HEK293 (cell line): ENCODE measurements around the gene FAM117B.

ENCODE experiments used
- CTCF ChIA-PET: fragments of 350-600 bp; formaldehyde crosslinking; extraction: SDS; loops from one replicate; lab custom pipeline; 2021; ENCODE audit warnings: antibody characterized with exemption; lab: Yijun Ruan, JAX
- POLR2A ChIA-PET: fragments of 300-600 bp; formaldehyde crosslinking; extraction: SDS; loops from one replicate; lab custom pipeline; 2020; ENCODE audit warnings: antibody characterized with exemption, inconsistent platforms; lab: Yijun Ruan, JAX
- H3K27ac ChIP-seq: fragments of 200-500 bp; sonication (Bioruptor generic); 2 replicates; pipeline ENCODE4 v1.5.1; 2014; ENCODE audit warnings: low read depth, low read length, control low read depth, inconsistent platforms; ENCODE audit errors: extremely low read depth
- H3K36me3 ChIP-seq, 2 experiments: fragments of 200-500 bp in 1 of 2; sonication (Bioruptor generic) in 1 of 2; 1 replicate in 1 of 2; 2 replicates in 1 of 2; pipeline ENCODE4 v1.5.1; 2014 to 2017; ENCODE audit warnings: inconsistent platforms in 2 of 2, low read length in 2 of 2; ENCODE audit not compliant: control insufficient read depth in 2 of 2, insufficient read depth in 1 of 2
- H3K4me1 ChIP-seq: fragments of 200-500 bp; sonication (Bioruptor generic); 2 replicates; pipeline ENCODE4 v1.5.1; 2014; ENCODE audit warnings: mild to moderate bottlenecking, low read length, inconsistent platforms; ENCODE audit not compliant: control insufficient read depth, insufficient read depth
- H3K4me3 ChIP-seq: 2 replicates; pipeline ENCODE4 v1.5.1; 2011; ENCODE audit warnings: low read depth, mild to moderate bottlenecking, control low read depth, low read length, moderate library complexity
- H3K9me3 ChIP-seq: fragments of 200-500 bp; sonication (Bioruptor generic); 2 replicates; pipeline ENCODE4 v1.5.1; 2014; ENCODE audit warnings: low read depth, low read length, inconsistent platforms; ENCODE audit not compliant: control insufficient read depth, insufficient read depth
- BCL11A ChIP-seq: fragments of 450-650 bp; formaldehyde crosslinking; IDR thresholded peaks from 2 replicates; pipeline ENCODE4 v1.5.1; 2016; ENCODE audit warnings: low read depth, missing biosample characterization, missing genetic modification characterization
- EGR2 ChIP-seq: fragments of 450-650 bp; formaldehyde crosslinking; IDR thresholded peaks from 2 replicates; pipeline ENCODE4 v1.5.1; 2016; ENCODE audit warnings: low read depth, missing biosample characterization, missing genetic modification characterization
- FEZF1 ChIP-seq: fragments of 450-650 bp; formaldehyde crosslinking; IDR thresholded peaks from 2 replicates; pipeline ENCODE4 v1.5.1; 2016; ENCODE audit warnings: missing biosample characterization, missing genetic modification characterization
- GLI4 ChIP-seq: fragments of 450-650 bp; formaldehyde crosslinking; IDR thresholded peaks from 2 replicates; pipeline ENCODE4 v1.5.1; 2016; ENCODE audit warnings: missing biosample characterization, missing genetic modification characterization
- SP7 ChIP-seq: fragments of 450-650 bp; formaldehyde crosslinking; IDR thresholded peaks from 2 replicates; pipeline ENCODE4 v1.5.1; 2016; ENCODE audit warnings: missing biosample characterization, missing genetic modification characterization
- TRIM28 ChIP-seq: IDR thresholded peaks from 2 replicates; pipeline ENCODE4 v1.6.1; 2011; ENCODE audit warnings: low read length, control low read depth, borderline replicate concordance
- ZNF169 ChIP-seq: fragments of 450-650 bp; formaldehyde crosslinking; IDR thresholded peaks from 2 replicates; pipeline ENCODE4 v1.5.1; 2016; ENCODE audit warnings: missing biosample characterization, missing genetic modification characterization
- ZNF223 ChIP-seq: fragments of 450-650 bp; formaldehyde crosslinking; IDR thresholded peaks from 2 replicates; pipeline ENCODE4 v1.5.1; 2016; ENCODE audit warnings: missing biosample characterization, missing genetic modification characterization
- ZNF24 ChIP-seq: fragments of 450-650 bp; formaldehyde crosslinking; IDR thresholded peaks from 2 replicates; pipeline ENCODE4 v1.5.1; 2016; ENCODE audit warnings: missing biosample characterization, missing genetic modification characterization
- ZNF394 ChIP-seq: fragments of 450-650 bp; formaldehyde crosslinking; IDR thresholded peaks from 2 replicates; pipeline ENCODE4 v1.5.1; 2016; ENCODE audit warnings: missing biosample characterization, missing genetic modification characterization, mild to moderate bottlenecking, moderate library complexity, borderline replicate concordance
- ZNF707 ChIP-seq: fragments of 450-650 bp; formaldehyde crosslinking; IDR thresholded peaks from 2 replicates; pipeline ENCODE4 v1.5.1; 2016; ENCODE audit warnings: missing biosample characterization, missing genetic modification characterization
- ZNF785 ChIP-seq: fragments of 450-650 bp; formaldehyde crosslinking; IDR thresholded peaks from 2 replicates; pipeline ENCODE4 v1.5.1; 2016; ENCODE audit warnings: missing biosample characterization, missing genetic modification characterization
- ZSCAN30 ChIP-seq: fragments of 450-650 bp; IDR thresholded peaks from 2 replicates; pipeline ENCODE4 v1.5.1; 2018; ENCODE audit warnings: missing biosample characterization, mild to moderate bottlenecking, missing genetic modification characterization, moderate library complexity
- TF ChIP-seq, protein P1 (sequence below): fragments of 450-650 bp; formaldehyde crosslinking; IDR thresholded peaks from 2 replicates; pipeline ENCODE4 v1.5.1; 2017; ENCODE audit warnings: missing biosample characterization, missing genetic modification characterization
- TF ChIP-seq, protein P2 (sequence below): fragments of 450-650 bp; formaldehyde crosslinking; IDR thresholded peaks from 2 replicates; pipeline ENCODE4 v1.5.1; 2016; ENCODE audit warnings: missing biosample characterization, missing genetic modification characterization
- TF ChIP-seq, protein P3 (sequence below): IDR thresholded peaks from 2 replicates; pipeline ENCODE4 v1.6.1; 2011; ENCODE audit warnings: mild to moderate bottlenecking, low read depth, low read length, borderline replicate concordance
- TF ChIP-seq, protein P4 (sequence below): fragments of 450-650 bp; formaldehyde crosslinking; IDR thresholded peaks from 2 replicates; pipeline ENCODE4 v1.5.1; 2017; ENCODE audit warnings: missing biosample characterization, missing genetic modification characterization
- TF ChIP-seq, protein P5 (sequence below): fragments of 450-650 bp; formaldehyde crosslinking; IDR thresholded peaks from 2 replicates; pipeline ENCODE4 v1.5.1; 2017; ENCODE audit warnings: missing biosample characterization, missing genetic modification characterization
- TF ChIP-seq, protein P6 (sequence below): fragments of 450-650 bp; formaldehyde crosslinking; IDR thresholded peaks from 2 replicates; pipeline ENCODE4 v1.5.1; 2016; ENCODE audit warnings: missing biosample characterization, missing genetic modification characterization

The FAM117B gene

DNA sequence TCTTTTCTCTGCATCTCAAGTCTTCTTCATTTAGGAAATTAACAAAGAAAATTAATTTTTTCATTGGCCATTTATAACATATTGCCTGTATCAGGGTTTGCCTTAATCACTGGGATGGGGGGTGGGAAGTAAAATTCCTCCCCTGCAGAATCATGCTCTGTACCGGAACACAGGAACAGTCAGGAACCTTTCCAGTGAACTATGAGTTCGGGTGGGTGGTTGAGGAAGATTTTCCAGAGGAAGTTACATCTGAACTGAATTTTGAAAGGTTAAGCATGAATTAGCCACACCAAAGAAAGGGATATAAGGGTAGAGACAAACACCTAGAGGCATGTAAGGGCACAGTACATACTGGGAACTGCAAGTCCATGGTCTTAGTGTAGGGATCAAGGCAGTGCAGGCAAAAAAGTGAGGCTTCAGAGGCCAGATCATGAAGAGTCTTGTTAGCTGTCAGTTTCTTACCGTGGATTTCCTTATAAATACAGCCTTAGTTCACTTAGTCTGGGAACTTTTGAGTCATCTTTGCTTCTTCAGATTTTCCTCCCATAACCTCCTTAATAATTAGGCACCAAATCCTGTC, 55.6 kb downstream of the FAM117B start:
- Histone ChIP-seq H3K9me3 (no peaks in the 10 kb centered on the region), H3K4me3 (no peak overlapping the region), H3K36me3 (no peaks in the 10 kb centered on the region), H3K4me1 (peaks cover 7% of the 10 kb centered on the region; the same call in 1 of the 2 replicates), H3K27ac (no peak overlapping the region)
- TF ChIP-seq GLI4 (tag by site-specific recombination) (no peak), EGR2 (tag by site-specific recombination) (no peak), SP7 (tag by site-specific recombination) (no peak), ZSCAN30 (tag by site-specific recombination) (no peak), ZNF169 (tag by site-specific recombination) (no peak), ZNF223 (tag by site-specific recombination) (no peak), ZNF24 (tag by site-specific recombination) (no peak), ZNF785 (tag by site-specific recombination) (no peak), ZNF707 (no peak), ZNF394 (tag by site-specific recombination) (no peak), BCL11A (tag by site-specific recombination) (no peak), FEZF1 (tag by site-specific recombination) (no peak), TRIM28 (no peak)
- TF ChIP-seq, protein P1, sequence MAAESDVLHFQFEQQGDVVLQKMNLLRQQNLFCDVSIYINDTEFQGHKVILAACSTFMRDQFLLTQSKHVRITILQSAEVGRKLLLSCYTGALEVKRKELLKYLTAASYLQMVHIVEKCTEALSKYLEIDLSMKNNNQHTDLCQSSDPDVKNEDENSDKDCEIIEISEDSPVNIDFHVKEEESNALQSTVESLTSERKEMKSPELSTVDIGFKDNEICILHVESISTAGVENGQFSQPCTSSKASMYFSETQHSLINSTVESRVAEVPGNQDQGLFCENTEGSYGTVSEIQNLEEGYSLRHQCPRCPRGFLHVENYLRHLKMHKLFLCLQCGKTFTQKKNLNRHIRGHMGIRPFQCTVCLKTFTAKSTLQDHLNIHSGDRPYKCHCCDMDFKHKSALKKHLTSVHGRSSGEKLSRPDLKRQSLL (tag by site-specific recombination): no peak
- TF ChIP-seq, protein P2, sequence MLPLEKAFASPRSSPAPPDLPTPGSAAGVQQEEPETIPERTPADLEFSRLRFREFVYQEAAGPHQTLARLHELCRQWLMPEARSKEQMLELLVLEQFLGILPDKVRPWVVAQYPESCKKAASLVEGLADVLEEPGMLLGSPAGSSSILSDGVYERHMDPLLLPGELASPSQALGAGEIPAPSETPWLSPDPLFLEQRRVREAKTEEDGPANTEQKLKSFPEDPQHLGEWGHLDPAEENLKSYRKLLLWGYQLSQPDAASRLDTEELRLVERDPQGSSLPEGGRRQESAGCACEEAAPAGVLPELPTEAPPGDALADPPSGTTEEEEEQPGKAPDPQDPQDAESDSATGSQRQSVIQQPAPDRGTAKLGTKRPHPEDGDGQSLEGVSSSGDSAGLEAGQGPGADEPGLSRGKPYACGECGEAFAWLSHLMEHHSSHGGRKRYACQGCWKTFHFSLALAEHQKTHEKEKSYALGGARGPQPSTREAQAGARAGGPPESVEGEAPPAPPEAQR: no peak
- TF ChIP-seq, protein P3, sequence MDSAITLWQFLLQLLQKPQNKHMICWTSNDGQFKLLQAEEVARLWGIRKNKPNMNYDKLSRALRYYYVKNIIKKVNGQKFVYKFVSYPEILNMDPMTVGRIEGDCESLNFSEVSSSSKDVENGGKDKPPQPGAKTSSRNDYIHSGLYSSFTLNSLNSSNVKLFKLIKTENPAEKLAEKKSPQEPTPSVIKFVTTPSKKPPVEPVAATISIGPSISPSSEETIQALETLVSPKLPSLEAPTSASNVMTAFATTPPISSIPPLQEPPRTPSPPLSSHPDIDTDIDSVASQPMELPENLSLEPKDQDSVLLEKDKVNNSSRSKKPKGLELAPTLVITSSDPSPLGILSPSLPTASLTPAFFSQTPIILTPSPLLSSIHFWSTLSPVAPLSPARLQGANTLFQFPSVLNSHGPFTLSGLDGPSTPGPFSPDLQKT: no peak
- TF ChIP-seq, protein P4, sequence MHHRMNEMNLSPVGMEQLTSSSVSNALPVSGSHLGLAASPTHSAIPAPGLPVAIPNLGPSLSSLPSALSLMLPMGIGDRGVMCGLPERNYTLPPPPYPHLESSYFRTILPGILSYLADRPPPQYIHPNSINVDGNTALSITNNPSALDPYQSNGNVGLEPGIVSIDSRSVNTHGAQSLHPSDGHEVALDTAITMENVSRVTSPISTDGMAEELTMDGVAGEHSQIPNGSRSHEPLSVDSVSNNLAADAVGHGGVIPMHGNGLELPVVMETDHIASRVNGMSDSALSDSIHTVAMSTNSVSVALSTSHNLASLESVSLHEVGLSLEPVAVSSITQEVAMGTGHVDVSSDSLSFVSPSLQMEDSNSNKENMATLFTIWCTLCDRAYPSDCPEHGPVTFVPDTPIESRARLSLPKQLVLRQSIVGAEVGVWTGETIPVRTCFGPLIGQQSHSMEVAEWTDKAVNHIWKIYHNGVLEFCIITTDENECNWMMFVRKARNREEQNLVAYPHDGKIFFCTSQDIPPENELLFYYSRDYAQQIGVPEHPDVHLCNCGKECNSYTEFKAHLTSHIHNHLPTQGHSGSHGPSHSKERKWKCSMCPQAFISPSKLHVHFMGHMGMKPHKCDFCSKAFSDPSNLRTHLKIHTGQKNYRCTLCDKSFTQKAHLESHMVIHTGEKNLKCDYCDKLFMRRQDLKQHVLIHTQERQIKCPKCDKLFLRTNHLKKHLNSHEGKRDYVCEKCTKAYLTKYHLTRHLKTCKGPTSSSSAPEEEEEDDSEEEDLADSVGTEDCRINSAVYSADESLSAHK (tag by site-specific recombination): no peak
- TF ChIP-seq, protein P5, sequence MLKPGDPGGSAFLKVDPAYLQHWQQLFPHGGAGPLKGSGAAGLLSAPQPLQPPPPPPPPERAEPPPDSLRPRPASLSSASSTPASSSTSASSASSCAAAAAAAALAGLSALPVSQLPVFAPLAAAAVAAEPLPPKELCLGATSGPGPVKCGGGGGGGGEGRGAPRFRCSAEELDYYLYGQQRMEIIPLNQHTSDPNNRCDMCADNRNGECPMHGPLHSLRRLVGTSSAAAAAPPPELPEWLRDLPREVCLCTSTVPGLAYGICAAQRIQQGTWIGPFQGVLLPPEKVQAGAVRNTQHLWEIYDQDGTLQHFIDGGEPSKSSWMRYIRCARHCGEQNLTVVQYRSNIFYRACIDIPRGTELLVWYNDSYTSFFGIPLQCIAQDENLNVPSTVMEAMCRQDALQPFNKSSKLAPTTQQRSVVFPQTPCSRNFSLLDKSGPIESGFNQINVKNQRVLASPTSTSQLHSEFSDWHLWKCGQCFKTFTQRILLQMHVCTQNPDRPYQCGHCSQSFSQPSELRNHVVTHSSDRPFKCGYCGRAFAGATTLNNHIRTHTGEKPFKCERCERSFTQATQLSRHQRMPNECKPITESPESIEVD (tag by site-specific recombination): no peak
- TF ChIP-seq, protein P6, sequence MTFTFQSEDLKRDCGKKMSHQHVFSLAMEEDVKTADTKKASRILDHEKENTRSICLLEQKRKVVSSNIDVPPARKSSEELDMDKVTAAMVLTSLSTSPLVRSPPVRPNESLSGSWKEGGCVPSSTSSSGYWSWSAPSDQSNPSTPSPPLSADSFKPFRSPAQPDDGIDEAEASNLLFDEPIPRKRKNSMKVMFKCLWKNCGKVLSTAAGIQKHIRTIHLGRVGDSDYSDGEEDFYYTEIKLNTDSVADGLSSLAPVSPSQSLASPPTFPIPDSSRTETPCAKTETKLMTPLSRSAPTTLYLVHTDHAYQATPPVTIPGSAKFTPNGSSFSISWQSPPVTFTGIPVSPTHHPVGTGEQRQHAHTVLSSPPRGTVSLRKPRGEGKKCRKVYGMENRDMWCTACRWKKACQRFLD (tag by site-specific recombination): no peak
- ChIA-PET CTCF (no interaction called here), POLR2A (no interaction called here)
